Peyer's patch (tissue), 4 donors: ENCODE results near the gene NBAS.

Experiments used
- POLR2A ChIP-seq, 2 donors: fragments of 450-650 bp; IDR thresholded peaks; one replicate each; pipeline ENCODE4 v1.5.1; 2017; ENCODE audit warnings: antibody characterized with exemption in 2 of 2, mild to moderate bottlenecking in 2 of 2, moderate library complexity in 2 of 2
- TF ChIP-seq, protein P1 (sequence below), 6 experiments: fragments of 450-650 bp in 4 of 6; fragments of 200-600 bp in 2 of 6; sonication (generic) in 1 of 6; IDR thresholded peaks; one replicate each; pipeline ENCODE4 v1.5.1; 2017 to 2019; ENCODE audit warnings: antibody characterized with exemption in 6 of 6, mild to moderate bottlenecking in 3 of 6, moderate library complexity in 1 of 6

DNA sequence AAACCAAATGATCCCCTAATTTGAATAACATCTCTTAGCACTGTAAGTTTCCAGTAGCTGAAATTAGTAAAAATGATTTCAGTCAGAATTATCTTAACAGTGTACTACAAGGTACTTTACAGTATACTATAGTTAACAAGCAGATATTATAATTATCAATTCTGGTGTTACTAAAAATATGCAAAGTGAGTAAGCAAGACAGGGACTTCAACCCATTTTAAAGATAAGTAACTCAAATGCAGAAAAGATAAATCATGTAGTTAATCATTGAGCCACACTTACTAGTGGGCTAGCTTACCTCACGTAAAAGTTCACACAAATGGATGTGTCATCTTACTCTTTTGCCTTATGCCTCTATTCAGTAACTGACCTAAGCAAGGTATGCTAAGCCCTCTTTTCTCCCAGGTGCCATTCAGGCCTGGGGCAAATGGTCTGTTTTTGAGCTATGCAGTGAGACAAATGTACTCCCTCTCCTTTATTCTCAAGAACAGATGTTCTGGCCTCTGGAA is 101.0 kb downstream of the NBAS start:
- TF ChIP-seq, protein P1, sequence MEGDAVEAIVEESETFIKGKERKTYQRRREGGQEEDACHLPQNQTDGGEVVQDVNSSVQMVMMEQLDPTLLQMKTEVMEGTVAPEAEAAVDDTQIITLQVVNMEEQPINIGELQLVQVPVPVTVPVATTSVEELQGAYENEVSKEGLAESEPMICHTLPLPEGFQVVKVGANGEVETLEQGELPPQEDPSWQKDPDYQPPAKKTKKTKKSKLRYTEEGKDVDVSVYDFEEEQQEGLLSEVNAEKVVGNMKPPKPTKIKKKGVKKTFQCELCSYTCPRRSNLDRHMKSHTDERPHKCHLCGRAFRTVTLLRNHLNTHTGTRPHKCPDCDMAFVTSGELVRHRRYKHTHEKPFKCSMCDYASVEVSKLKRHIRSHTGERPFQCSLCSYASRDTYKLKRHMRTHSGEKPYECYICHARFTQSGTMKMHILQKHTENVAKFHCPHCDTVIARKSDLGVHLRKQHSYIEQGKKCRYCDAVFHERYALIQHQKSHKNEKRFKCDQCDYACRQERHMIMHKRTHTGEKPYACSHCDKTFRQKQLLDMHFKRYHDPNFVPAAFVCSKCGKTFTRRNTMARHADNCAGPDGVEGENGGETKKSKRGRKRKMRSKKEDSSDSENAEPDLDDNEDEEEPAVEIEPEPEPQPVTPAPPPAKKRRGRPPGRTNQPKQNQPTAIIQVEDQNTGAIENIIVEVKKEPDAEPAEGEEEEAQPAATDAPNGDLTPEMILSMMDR (IDR thresholded peaks at IDR 0.05), result no peak
- no peak for TF ChIP-seq POLR2A (IDR thresholded peaks at IDR 0.05)
